B cell (primary cell): ENCODE measurements around the gene TMEM250. TPM values are rescaled to one million over a fixed set of nuclear protein-coding genes. Genes with fewer than 3 reads are reported as not detected.

Experiments
- ATAC-seq: fragments of 200-7000 bp; cut with Tn5 transposase; one replicate; pipeline ENCODE4 v1.10.0; 2021; ENCODE audit warnings: low read depth, mild to moderate bottlenecking, moderate number of reproducible peaks, moderate library complexity
- CTCF ChIA-PET: fragments of 350-600 bp; sonication (Branson Sonifier 250); formaldehyde crosslinking; loops from one replicate; lab custom pipeline; 2021; ENCODE audit warnings: antibody characterized with exemption, inconsistent platforms; lab: Charles Lee
- POLR2A ChIA-PET: fragments of 350-600 bp; sonication (Branson Sonifier 250); formaldehyde crosslinking; loops from one replicate; lab custom pipeline; 2021; ENCODE audit warnings: antibody characterized with exemption; lab: Charles Lee
- DNase-seq: peaks from one replicate; pipeline ENCODE4 v3.0.0; 2013
- H2AFZ ChIP-seq: 2 replicates; pipeline ENCODE4 v1.6.1; 2012; ENCODE audit warnings: mild to moderate bottlenecking, low read depth, low read length; ENCODE audit not compliant: insufficient read depth, poor library complexity, severe bottlenecking
- H3K27ac ChIP-seq, 2 donors: 1 replicate in 1 of 2; 2 replicates in 1 of 2; pipeline ENCODE4 v1.5.1; 2012 to 2013; ENCODE audit warnings: low read length in 2 of 2, mild to moderate bottlenecking in 2 of 2, moderate library complexity in 1 of 2
- H3K27me3 ChIP-seq, 4 experiments: fragments of 200-600 bp in 1 of 4; sonication (generic) in 1 of 4; replicated peaks in 1 of 4; 1 replicate in 2 of 4; 2 replicates in 2 of 4; pipeline versions ENCODE4 v1.6.1 to v1.7.0; 2013 to 2016; ENCODE audit warnings: low read length in 3 of 4, mild to moderate bottlenecking in 2 of 4, mixed read lengths in 1 of 4, moderate library complexity in 1 of 4; ENCODE audit not compliant: insufficient read depth in 4 of 4, control insufficient read depth in 3 of 4; ENCODE audit errors: control extremely low read depth in 1 of 4
- H3K36me3 ChIP-seq, 2 experiments: replicated peaks in 1 of 2; 1 replicate in 1 of 2; 2 replicates in 1 of 2; pipeline versions ENCODE4 v1.6.1 to v1.7.1; 2013; ENCODE audit warnings: low read length in 1 of 2; ENCODE audit not compliant: insufficient read depth in 2 of 2, control insufficient read depth in 1 of 2; ENCODE audit errors: control extremely low read depth in 1 of 2, extremely low read depth in 1 of 2
- H3K4me1 ChIP-seq, 2 donors: fragments of 200-600 bp in 1 of 2; sonication (generic) in 1 of 2; 1 replicate in 1 of 2; 2 replicates in 1 of 2; pipeline versions ENCODE4 v1.5.1 to v1.6.1; 2013 to 2017; ENCODE audit warnings: low read length in 2 of 2; ENCODE audit not compliant: control insufficient read depth in 2 of 2, insufficient read depth in 2 of 2
- H3K4me2 ChIP-seq: replicated peaks from 2 replicates; pipeline ENCODE3; 2012; ENCODE audit warnings: mild to moderate bottlenecking, low read depth, low read length; ENCODE audit not compliant: poor library complexity, severe bottlenecking
- H3K4me3 ChIP-seq, 5 experiments: fragments of 200-600 bp in 1 of 5; sonication (generic) in 1 of 5; 1 replicate in 3 of 5; 2 replicates in 2 of 5; pipeline versions ENCODE4 v1.5.1 to v1.7.0; 2011 to 2016; ENCODE audit warnings: low read length in 4 of 5, mild to moderate bottlenecking in 4 of 5, low read depth in 2 of 5, control low read depth in 1 of 5, moderate library complexity in 1 of 5; ENCODE audit not compliant: insufficient read depth in 1 of 5; ENCODE audit errors: control extremely low read depth in 1 of 5, extremely low read depth in 1 of 5
- H3K79me2 ChIP-seq: fragments of 200-600 bp; sonication (generic); one replicate; pipeline ENCODE4 v1.6.0; 2016; ENCODE audit warnings: low read length; ENCODE audit not compliant: control insufficient read depth, insufficient read depth
- H3K9ac ChIP-seq: fragments of 200-600 bp; sonication (generic); 2 replicates; pipeline ENCODE4 v1.6.1; 2017; ENCODE audit warnings: mild to moderate bottlenecking, low read length, moderate library complexity
- H3K9me3 ChIP-seq, 3 donors: one replicate each; pipeline versions ENCODE4 v1.6.1 to v1.7.1; 2013; ENCODE audit warnings: low read length in 2 of 3; ENCODE audit not compliant: control insufficient read depth in 2 of 3, insufficient read depth in 1 of 3; ENCODE audit errors: control extremely low read depth in 1 of 3
- H4K20me1 ChIP-seq: 2 replicates; pipeline ENCODE4 v1.6.0; 2012; ENCODE audit warnings: mild to moderate bottlenecking, low read length; ENCODE audit not compliant: insufficient read depth, control insufficient read depth, poor library complexity, severe bottlenecking
- H3K27ac Mint-ChIP-seq: one replicate; pipeline ENCODE4 v1.8.0; 2021; ENCODE audit warnings: mixed read lengths
- H3K27me3 Mint-ChIP-seq: one replicate; pipeline ENCODE4 v1.8.0; 2021; ENCODE audit warnings: mixed read lengths
- H3K4me1 Mint-ChIP-seq: one replicate; pipeline ENCODE4 v1.8.0; 2021; ENCODE audit warnings: mixed read lengths
- H3K4me3 Mint-ChIP-seq: one replicate; pipeline ENCODE4 v1.8.0; 2021; ENCODE audit warnings: mixed read lengths
- H3K9me3 Mint-ChIP-seq: one replicate; pipeline ENCODE4 v1.8.0; 2022; ENCODE audit warnings: mixed read lengths; ENCODE audit not compliant: insufficient read depth
- EZH2 ChIP-seq: IDR thresholded peaks from 2 replicates; pipeline ENCODE4 v1.6.1; 2012; ENCODE audit warnings: borderline replicate concordance, low read depth, mild to moderate bottlenecking, moderate library complexity, low read length; ENCODE audit not compliant: insufficient read depth, poor library complexity, severe bottlenecking
- WGBS: methylation state at CpG from one replicate; pipeline ENCODE4 v1.1.5; 2013; ENCODE audit warnings: missing lambda C conversion rate; ENCODE audit not compliant: insufficient coverage; 5-methylcytosine and 5-hydroxymethylcytosine counted together
- intact Hi-C: fragments of 100-400 bp; cut with micrococcal nuclease; formaldehyde crosslinking; loops from one replicate; pipeline ENCODE4 v1.10.0; 2022
- polyA plus RNA-seq: library from polyadenylated mRNA; depleted of rRNA; stranded (reverse); fragments of >200 nt; gene quantifications from 2 replicates; pipeline ENCODE4 v1.2.3, GENCODE V29; 2012
- total RNA-seq, 2 donors: library from RNA; stranded (reverse); fragments of 120-200 nt in 1 of 2; gene quantifications; 1 replicate in 1 of 2; 2 replicates in 1 of 2; pipeline versions ENCODE4 v1.2.3 to v1.2.4, GENCODE V29; 2013 to 2022
- TF ChIP-seq, protein P1 (sequence below): fragments of 200-600 bp; IDR thresholded peaks from one replicate; pipeline ENCODE4 v1.8.0; 2022; ENCODE audit warnings: antibody characterized with exemption, mild to moderate bottlenecking

TMEM250 gene
- total and polyA plus RNA-seq, 2 donors (not counting 1 experiment from before 2014, with no cell fraction given), result 11.1 to 29.6 TPM

DNA sequence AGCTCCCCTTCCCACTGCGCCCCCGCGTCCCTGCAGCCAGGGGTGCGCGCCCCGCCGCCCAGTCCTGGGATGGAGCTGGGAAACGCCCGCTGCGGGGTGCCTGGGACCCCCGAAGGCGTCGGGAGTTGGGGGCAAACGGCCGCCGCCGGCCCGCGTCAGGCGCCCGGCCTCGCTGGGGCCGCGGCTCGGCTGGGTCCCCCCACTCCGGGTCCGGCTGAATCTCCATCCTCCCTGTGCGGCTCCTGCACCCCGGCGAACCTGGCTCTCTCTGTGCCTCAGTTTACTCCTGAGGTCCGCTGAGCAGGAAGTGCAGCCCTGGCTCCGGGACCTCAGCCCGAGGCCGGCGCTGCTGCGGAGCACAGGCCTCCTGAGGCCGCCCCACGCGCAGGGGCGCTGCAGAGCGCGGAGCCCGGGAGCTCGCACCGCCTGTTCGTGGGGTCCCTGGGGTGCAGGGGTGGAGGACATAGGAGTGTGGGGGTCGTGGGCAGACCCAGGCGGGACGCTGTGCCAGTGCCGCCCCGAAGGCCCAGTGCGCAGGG is 13.9 kb upstream of the TMEM250 start:
- CTCF ChIA-PET, result interaction anchor here (0.9 to 4.0 kb wide), 7 partner anchors 9 to 231 kb away, joined by 3 to 25 read pairs (median 5); partner anchors contain the start of gene DNLZ
- Mint-ChIP-seq H3K27me3 (peaks cover 42% of the 10 kb centered on the region), H3K4me3 (no peak overlapping the region), H3K27ac (no peak overlapping the region), H3K9me3 (no peaks in the 10 kb centered on the region), H3K4me1 (peaks cover 10% of the 10 kb centered on the region)
- 15% methylated on average over 44 of the region's 52 CpGs for WGBS
- Histone ChIP-seq H4K20me1 (no peaks in the 10 kb centered on the region), H3K79me2 (no peaks in the 10 kb centered on the region), H3K4me1 (peaks cover 9 to 18% of the 10 kb centered on the region in 2 donors), H3K9me3 (peaks cover 0 to 7% (median 0%) of the 10 kb centered on the region in 3 donors), H3K4me2 (peak overlapping the region; percentile 70), H3K36me3 (no peaks in the 10 kb centered on the region), H2AFZ (peak overlapping the region; percentile 10), H3K27ac (no peak overlapping the region), H3K4me3 (peak overlapping the region in 1 of 5 experiments; percentile 17), H3K9ac (no peak overlapping the region), H3K27me3 (peaks cover 0 to 47% (median 13%) of the 10 kb centered on the region in 4 experiments)
- intact Hi-C loops, result loop anchor here (1.0 kb wide), 1 partner anchor 151 kb away; no protein-coding TSS in a partner anchor
- TF ChIP-seq, protein P1, sequence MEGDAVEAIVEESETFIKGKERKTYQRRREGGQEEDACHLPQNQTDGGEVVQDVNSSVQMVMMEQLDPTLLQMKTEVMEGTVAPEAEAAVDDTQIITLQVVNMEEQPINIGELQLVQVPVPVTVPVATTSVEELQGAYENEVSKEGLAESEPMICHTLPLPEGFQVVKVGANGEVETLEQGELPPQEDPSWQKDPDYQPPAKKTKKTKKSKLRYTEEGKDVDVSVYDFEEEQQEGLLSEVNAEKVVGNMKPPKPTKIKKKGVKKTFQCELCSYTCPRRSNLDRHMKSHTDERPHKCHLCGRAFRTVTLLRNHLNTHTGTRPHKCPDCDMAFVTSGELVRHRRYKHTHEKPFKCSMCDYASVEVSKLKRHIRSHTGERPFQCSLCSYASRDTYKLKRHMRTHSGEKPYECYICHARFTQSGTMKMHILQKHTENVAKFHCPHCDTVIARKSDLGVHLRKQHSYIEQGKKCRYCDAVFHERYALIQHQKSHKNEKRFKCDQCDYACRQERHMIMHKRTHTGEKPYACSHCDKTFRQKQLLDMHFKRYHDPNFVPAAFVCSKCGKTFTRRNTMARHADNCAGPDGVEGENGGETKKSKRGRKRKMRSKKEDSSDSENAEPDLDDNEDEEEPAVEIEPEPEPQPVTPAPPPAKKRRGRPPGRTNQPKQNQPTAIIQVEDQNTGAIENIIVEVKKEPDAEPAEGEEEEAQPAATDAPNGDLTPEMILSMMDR, result no peak
- no peak for TF ChIP-seq EZH2
- ATAC-seq, result no peak
- POLR2A ChIA-PET, result no interaction called here
- no peak for DNase-seq
